HG03439 (cell line): ENCODE measurements around the gene CCK.

Source experiments
- ATAC-seq: cut with Tn5 transposase; IDR thresholded peaks from one replicate; pipeline ENCODE4 v1.9.1; 2021; ENCODE audit warnings: mild to moderate bottlenecking, moderate library complexity; ENCODE audit not compliant: unreplicated experiment

CCK gene

GRCh38 chr3:42269647-42270046, 3.7 kb upstream of the CCK start:
- ATAC-seq, result no peak

GRCh38 chr3:42267878-42268277, 1.9 kb upstream of the CCK start:
- ATAC-seq, result no peak

- ATAC-seq, result no peak
Measured at GRCh38 chr3:42265059-42265991, 660 bp downstream of the CCK start.

GRCh38 chr3:42264399-42265058, 1.5 kb downstream of the CCK start:
- ATAC-seq, result no peak

- ATAC-seq, result no peak
Measured at GRCh38 chr3:42263354-42264346, 2.3 kb downstream of the CCK start.

GRCh38 chr3:42262525-42262924, 3.5 kb downstream of the CCK start:
- no peak for ATAC-seq

- no peak for ATAC-seq
Measured at GRCh38 chr3:42257007-42257406, 9.0 kb downstream of the CCK start.

GRCh38 chr3:42256135-42256819, 9.7 kb downstream of the CCK start:
- ATAC-seq, result no peak

- ATAC-seq, result no peak
Measured at GRCh38 chr3:42254566-42254965, 11.4 kb downstream of the CCK start.

- no peak for ATAC-seq
Measured at GRCh38 chr3:42250761-42251160, 15.2 kb downstream of the CCK start.

- ATAC-seq, result peak; percentile 79
Measured at GRCh38 chr3:42247576-42248027, 18.4 kb downstream of the CCK start.

GRCh38 chr3:42246091-42246490, 19.9 kb downstream of the CCK start:
- no peak for ATAC-seq

- no peak for ATAC-seq
Measured at GRCh38 chr3:42236611-42237010, 29.4 kb downstream of the CCK start.

GRCh38 chr3:42235532-42235931, 30.5 kb downstream of the CCK start:
- ATAC-seq, result no peak

- ATAC-seq, result no peak
Measured at GRCh38 chr3:42230860-42231259, 35.1 kb downstream of the CCK start.

GRCh38 chr3:42229942-42230688, 35.9 kb downstream of the CCK start:
- ATAC-seq, result no peak

- ATAC-seq, result no peak
Measured at GRCh38 chr3:42229266-42229941, 36.6 kb downstream of the CCK start.

GRCh38 chr3:42228796-42229195, 37.2 kb downstream of the CCK start:
- ATAC-seq, result no peak
